Measurements from ENCODE around the gene FNDC8. TPM values are rescaled to one million over a fixed set of nuclear protein-coding genes. Genes with fewer than 3 reads are reported as not detected.
"Not testable (repeated sequence)": the region's sequence is repeated elsewhere in the genome, so short reads cannot be mapped to it uniquely, and the experiment has no call there.

FNDC8 gene
- total and polyA plus RNA-seq, 7 donors, result not detected

DNA sequence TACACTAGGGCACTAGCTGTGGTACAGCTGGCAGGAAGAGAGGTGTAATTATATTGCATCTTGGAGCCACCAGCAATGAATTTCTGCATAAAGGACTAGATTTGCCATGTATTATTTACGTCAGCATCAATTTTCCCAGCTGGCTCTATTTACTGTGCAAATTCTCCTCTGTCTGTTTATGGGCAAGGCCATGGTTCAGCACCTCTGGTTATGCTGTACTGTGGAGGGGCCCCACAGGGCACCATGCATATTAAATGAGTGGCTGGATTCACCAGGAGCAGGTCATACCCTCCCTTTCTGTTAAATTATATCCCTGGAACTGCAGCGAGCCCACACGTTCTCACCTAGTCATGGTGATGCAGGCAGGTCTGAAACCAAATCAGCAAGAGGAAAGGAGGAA is 21.5 kb upstream of the FNDC8 start:
- peaks cover 0 to 39% of the 10 kb centered on the region in 2 donors for H3K36me3 ChIP-seq (ENCODE audit: insufficient read depth in 1 of 2, low read depth in 1 of 2)
- no peaks in the 10 kb centered on the region for H3K9me3 ChIP-seq
- no peak overlapping the region for H3K4me3 ChIP-seq
- no peaks in the 10 kb centered on the region for H3K27me3 ChIP-seq (ENCODE audit: insufficient read depth in 3 of 3, low read length in 2 of 3)
- intact Hi-C loops (cut with DNase I), result no loop called here
- 85 to 90% (median 90%) methylated on average over 3 of the region's 3 CpGs for WGBS, 3 donors
- no peaks in the 10 kb centered on the region for H3K4me1 ChIP-seq
- ATAC-seq (no peak), DNase-seq (no peak)
- TF ChIP-seq, protein P1, sequence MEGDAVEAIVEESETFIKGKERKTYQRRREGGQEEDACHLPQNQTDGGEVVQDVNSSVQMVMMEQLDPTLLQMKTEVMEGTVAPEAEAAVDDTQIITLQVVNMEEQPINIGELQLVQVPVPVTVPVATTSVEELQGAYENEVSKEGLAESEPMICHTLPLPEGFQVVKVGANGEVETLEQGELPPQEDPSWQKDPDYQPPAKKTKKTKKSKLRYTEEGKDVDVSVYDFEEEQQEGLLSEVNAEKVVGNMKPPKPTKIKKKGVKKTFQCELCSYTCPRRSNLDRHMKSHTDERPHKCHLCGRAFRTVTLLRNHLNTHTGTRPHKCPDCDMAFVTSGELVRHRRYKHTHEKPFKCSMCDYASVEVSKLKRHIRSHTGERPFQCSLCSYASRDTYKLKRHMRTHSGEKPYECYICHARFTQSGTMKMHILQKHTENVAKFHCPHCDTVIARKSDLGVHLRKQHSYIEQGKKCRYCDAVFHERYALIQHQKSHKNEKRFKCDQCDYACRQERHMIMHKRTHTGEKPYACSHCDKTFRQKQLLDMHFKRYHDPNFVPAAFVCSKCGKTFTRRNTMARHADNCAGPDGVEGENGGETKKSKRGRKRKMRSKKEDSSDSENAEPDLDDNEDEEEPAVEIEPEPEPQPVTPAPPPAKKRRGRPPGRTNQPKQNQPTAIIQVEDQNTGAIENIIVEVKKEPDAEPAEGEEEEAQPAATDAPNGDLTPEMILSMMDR (IDR thresholded peaks at IDR 0.05), result no peak
- no peak overlapping the region for H3K27ac ChIP-seq

DNA sequence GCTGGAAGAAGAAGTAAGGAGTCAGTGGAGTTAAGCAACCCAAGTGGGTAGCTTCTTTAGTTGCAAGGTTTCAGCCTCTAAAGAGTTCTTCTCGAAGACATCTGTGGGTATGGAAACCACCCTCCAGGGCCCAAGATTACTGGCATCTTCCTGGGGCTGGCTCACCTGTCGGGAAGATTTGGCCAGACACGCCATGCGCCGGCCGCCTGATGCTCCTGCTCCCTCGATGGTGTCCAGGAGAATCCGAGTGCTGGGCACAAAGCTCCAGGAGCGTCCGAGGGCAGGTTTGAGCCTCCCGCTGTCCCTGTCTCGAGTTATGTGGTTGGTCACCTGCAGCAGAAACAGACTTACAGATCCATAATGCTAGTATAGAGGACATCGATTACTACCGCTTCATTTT is 20.4 kb upstream of the FNDC8 start:
- TF ChIP-seq, protein P1 (IDR thresholded peaks at IDR 0.05), result no peak
- Histone ChIP-seq H3K36me3 (ENCODE audit: insufficient read depth in 1 of 2, low read depth in 1 of 2) (peaks cover 0 to 44% of the 10 kb centered on the region in 2 donors), H3K27me3 (ENCODE audit: insufficient read depth in 3 of 3, low read length in 2 of 3) (no peaks in the 10 kb centered on the region), H3K4me3 (no peak overlapping the region), H3K4me1 (no peaks in the 10 kb centered on the region), H3K27ac (no peak overlapping the region), H3K9me3 (no peaks in the 10 kb centered on the region)
- DNase-seq, result no peak
- WGBS, 3 donors, result 94 to 95% (median 95%) methylated on average over 14 of the region's 14 CpGs
- intact Hi-C loops (cut with DNase I), result no loop called here
- no peak for ATAC-seq

DNA sequence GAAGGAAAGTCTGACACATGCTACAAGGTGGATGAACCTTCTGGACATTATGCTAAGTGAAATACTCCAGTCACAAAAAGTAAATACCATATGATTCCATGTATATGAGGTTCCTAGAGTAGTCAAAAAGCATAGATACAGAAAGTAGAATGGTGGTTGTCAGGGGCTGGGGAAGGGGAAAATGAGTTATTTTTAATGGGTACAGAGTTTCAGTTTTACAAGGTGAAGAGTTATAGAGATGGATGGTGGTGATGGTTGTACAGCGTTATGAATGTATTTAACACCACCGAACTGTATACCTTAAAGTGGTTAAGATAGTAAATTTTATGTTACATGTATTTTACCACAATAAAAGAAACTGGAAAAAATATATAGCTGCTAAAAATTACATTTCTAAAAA is 19.7 kb upstream of the FNDC8 start:
- TF ChIP-seq, protein P1 (IDR thresholded peaks at IDR 0.05), result no peak
- 94 to 99% (median 97%) methylated on average over 2 of the region's 2 CpGs for WGBS, 3 donors

DNA sequence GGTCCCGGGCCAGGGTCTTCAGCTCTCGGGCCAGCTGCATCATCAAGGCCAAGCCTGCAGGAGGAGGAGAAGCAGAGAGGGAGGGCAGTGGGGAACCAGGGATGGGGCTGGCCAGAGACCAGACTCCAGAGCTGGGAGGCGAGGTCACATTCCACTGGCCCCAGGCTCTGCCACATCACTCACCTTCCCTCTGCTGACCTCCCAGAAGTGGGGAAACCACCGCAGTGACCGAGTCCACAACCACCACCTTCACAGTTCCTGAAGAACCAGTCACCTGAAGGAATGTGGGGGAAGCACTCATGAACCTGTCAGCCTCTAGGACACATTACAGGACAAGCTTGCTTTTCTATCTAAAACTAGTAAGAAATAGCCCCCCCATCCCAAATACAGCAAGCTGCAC is 18.1 kb upstream of the FNDC8 start:
- ATAC-seq, result no peak
- H3K27ac ChIP-seq, result no peak overlapping the region
- TF ChIP-seq, protein P1 (IDR thresholded peaks at IDR 0.05), result no peak
- H3K4me3 ChIP-seq, result no peak overlapping the region
- WGBS, 3 donors, result 91 to 93% (median 92%) methylated on average over 5 of the region's 5 CpGs
- H3K9me3 ChIP-seq, result no peaks in the 10 kb centered on the region
- no peak for DNase-seq
- no peaks in the 10 kb centered on the region for H3K27me3 ChIP-seq (ENCODE audit: insufficient read depth in 3 of 3, low read length in 2 of 3)
- H3K36me3 ChIP-seq (ENCODE audit: insufficient read depth in 1 of 2, low read depth in 1 of 2), result peaks cover 0 to 48% of the 10 kb centered on the region in 2 donors
- intact Hi-C loops (cut with DNase I), result no loop called here
- H3K4me1 ChIP-seq, result no peaks in the 10 kb centered on the region

More for the DNA sequence above, 19.7 kb upstream of the FNDC8 start:
- no peak for DNase-seq
- H3K27me3 ChIP-seq (ENCODE audit: insufficient read depth in 3 of 3, low read length in 2 of 3), result no peaks in the 10 kb centered on the region
- H3K36me3 ChIP-seq (ENCODE audit: insufficient read depth in 1 of 2, low read depth in 1 of 2), result peaks cover 0 to 48% of the 10 kb centered on the region in 2 donors
- H3K9me3 ChIP-seq, result no peaks in the 10 kb centered on the region
- no peak for ATAC-seq
- intact Hi-C loops (cut with DNase I), result no loop called here
- H3K4me3 ChIP-seq, result no peak overlapping the region
- no peak overlapping the region for H3K27ac ChIP-seq
- H3K4me1 ChIP-seq, result no peaks in the 10 kb centered on the region

DNA sequence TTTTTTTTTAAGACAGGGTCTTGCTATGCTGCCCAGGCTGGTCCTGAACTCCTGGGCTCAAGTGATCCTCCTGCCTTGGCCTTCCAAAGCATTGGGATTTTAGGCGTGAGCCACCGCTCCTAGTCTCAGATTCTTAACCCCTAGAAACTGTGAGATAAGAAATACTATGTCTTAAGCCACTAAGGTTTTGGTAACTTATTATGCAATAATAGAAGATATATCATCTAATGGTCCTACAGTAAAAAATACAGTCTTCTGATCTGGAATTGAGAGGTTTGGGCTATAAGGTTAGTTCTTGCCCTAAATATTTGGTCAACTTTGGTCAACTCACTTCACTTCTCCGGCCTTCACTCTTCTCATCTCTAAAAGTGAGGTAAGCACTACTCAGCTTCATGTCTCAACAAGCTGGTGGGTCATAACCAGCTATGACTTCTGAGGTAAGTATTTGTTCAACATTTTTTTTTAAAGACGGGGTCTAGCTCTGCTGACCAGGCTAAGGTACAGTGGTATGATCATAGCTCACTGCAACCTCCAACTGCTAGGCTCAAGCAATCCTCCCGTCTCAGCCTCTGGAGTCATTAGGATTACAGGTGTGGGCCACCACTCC is 16.5 kb upstream of the FNDC8 start:
- WGBS, 3 donors, result 95 to 98% (median 97%) methylated on average over 5 of the region's 5 CpGs
- TF ChIP-seq, protein P1 (IDR thresholded peaks at IDR 0.05), result no peak
- Histone ChIP-seq H3K4me3 (no peak overlapping the region), H3K27me3 (ENCODE audit: insufficient read depth in 3 of 3, low read length in 2 of 3) (no peaks in the 10 kb centered on the region), H3K4me1 (no peaks in the 10 kb centered on the region), H3K9me3 (no peaks in the 10 kb centered on the region), H3K36me3 (ENCODE audit: insufficient read depth in 1 of 2, low read depth in 1 of 2) (peaks cover 0 to 44% of the 10 kb centered on the region in 2 donors), H3K27ac (no peak overlapping the region)
- DNase-seq, result no peak
- no peak for ATAC-seq
- intact Hi-C loops (cut with DNase I), result no loop called here

DNA sequence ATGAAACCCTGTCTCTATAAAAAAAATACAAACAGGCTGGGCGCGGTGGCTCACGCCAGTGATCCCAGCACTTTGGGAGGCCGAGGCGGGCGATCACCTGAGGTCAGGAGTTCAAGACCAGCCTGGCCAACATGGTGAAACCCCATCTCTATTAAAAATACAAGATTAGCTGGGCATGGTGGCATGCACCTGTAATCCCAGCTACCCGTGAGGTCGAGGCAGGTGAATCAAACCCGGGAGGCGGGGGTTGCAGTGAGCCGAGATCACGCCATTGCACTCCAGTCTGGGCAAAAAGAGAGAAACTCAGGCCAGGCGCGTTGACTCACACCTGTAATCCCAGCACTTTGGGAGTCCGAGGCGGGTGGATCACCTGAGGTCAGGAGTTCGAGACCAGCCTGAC is 10.6 kb upstream of the FNDC8 start:
- H3K4me1 ChIP-seq; H3K9me3 ChIP-seq; H3K4me3 ChIP-seq; intact Hi-C loops (cut with DNase I); ATAC-seq; H3K27me3 ChIP-seq (ENCODE audit: insufficient read depth in 3 of 3, low read length in 2 of 3); DNase-seq; H3K27ac ChIP-seq; H3K36me3 ChIP-seq (ENCODE audit: insufficient read depth in 1 of 2, low read depth in 1 of 2): not testable (repeated sequence)
- 97 to 98% (median 97%) methylated on average over 17 of the region's 17 CpGs for WGBS, 3 donors
